WTC11 (cell line): Measurements from ENCODE around the gene CDIPT. TPM values are rescaled to one million over a fixed set of nuclear protein-coding genes. Genes with fewer than 3 reads are reported as not detected.

Experiments used
- ATAC-seq: fragments of 200-7000 bp; cut with Tn5 transposase; 2 replicates; pipeline ENCODE4 v1.10.0; 2021; ENCODE audit warnings: mild to moderate bottlenecking, moderate library complexity
- CTCF ChIA-PET: fragments of 300-600 bp; sonication (Branson Sonifier 250); formaldehyde crosslinking; loops from one replicate; lab custom pipeline; 2021; ENCODE audit warnings: antibody characterized with exemption; lab: Charles Lee
- POLR2A ChIA-PET: fragments of 350-600 bp; sonication (Branson Sonifier 250); formaldehyde crosslinking; loops from one replicate; lab custom pipeline; 2021; ENCODE audit warnings: antibody characterized with exemption; lab: Charles Lee
- DNase-seq: peaks from one replicate; pipeline ENCODE4 v3.0.0; 2021; ENCODE audit warnings: low spot score
- H3K27ac Mint-ChIP-seq: 2 replicates; pipeline ENCODE4 v1.8.0; 2021; ENCODE audit warnings: mixed read lengths
- H3K27me3 Mint-ChIP-seq: 2 replicates; pipeline ENCODE4 v1.8.0; 2021; ENCODE audit warnings: low read depth, mild to moderate bottlenecking, moderate library complexity, mixed read lengths
- H3K36me3 Mint-ChIP-seq: 2 replicates; pipeline ENCODE4 v1.8.0; 2021; ENCODE audit warnings: mixed read lengths
- H3K4me1 Mint-ChIP-seq: 2 replicates; pipeline ENCODE4 v1.8.0; 2022; ENCODE audit warnings: mixed read lengths
- H3K4me3 Mint-ChIP-seq: 2 replicates; pipeline ENCODE4 v1.8.0; 2021; ENCODE audit warnings: mild to moderate bottlenecking, moderate library complexity, mixed read lengths
- H3K9me3 Mint-ChIP-seq: 2 replicates; pipeline ENCODE4 v1.8.0; 2021; ENCODE audit warnings: mixed read lengths
- AR ChIP-seq: fragments of 250-450 bp; sonication (Bioruptor Pico); IDR thresholded peaks from 2 replicates; pipeline ENCODE4 v1.9.0; 2021; ENCODE audit warnings: mild to moderate bottlenecking
- ARID4B ChIP-seq: sonication (generic); formaldehyde crosslinking; IDR thresholded peaks from 2 replicates; pipeline ENCODE4 v1.8.0; 2023; ENCODE audit warnings: missing genetic modification reagents, mild to moderate bottlenecking, borderline replicate concordance
- CREB1 ChIP-seq: sonication (generic); formaldehyde crosslinking; IDR thresholded peaks from 2 replicates; pipeline ENCODE4 v1.8.0; 2023; ENCODE audit warnings: mild to moderate bottlenecking, missing genetic modification reagents
- E2F1 ChIP-seq: sonication (generic); formaldehyde crosslinking; IDR thresholded peaks from 2 replicates; pipeline ENCODE4 v1.8.0; 2022; ENCODE audit warnings: mild to moderate bottlenecking, missing genetic modification reagents
- ESRRA ChIP-seq: sonication (generic); formaldehyde crosslinking; IDR thresholded peaks from 2 replicates; pipeline ENCODE4 v1.8.1; 2022; ENCODE audit warnings: mild to moderate bottlenecking, missing genetic modification reagents, borderline replicate concordance
- FOXP1 ChIP-seq: sonication (generic); formaldehyde crosslinking; IDR thresholded peaks from 2 replicates; pipeline ENCODE4 v1.8.0; 2022; ENCODE audit warnings: missing genetic modification reagents, mild to moderate bottlenecking, moderate library complexity, borderline replicate concordance
- GABPB1 ChIP-seq: sonication (generic); formaldehyde crosslinking; IDR thresholded peaks from 2 replicates; pipeline ENCODE4 v1.8.1; 2023; ENCODE audit warnings: mild to moderate bottlenecking, missing genetic modification reagents
- GRHL2 ChIP-seq: fragments of 250-450 bp; sonication (Bioruptor Pico); IDR thresholded peaks from 2 replicates; pipeline ENCODE4 v1.8.0; 2022; ENCODE audit warnings: mild to moderate bottlenecking, moderate library complexity; ENCODE audit not compliant: insufficient replicate concordance, severe bottlenecking
- HMGA2 ChIP-seq: fragments of 250-450 bp; sonication (Bioruptor Pico); IDR thresholded peaks from 2 replicates; pipeline ENCODE4 v1.4.0; 2021; ENCODE audit warnings: mild to moderate bottlenecking, moderate library complexity
- IRF1 ChIP-seq: sonication (generic); formaldehyde crosslinking; IDR thresholded peaks from 2 replicates; pipeline ENCODE4 v1.8.0; 2023; ENCODE audit warnings: missing genetic modification reagents
- MXD4 ChIP-seq: fragments of 250-450 bp; sonication (Bioruptor Pico); IDR thresholded peaks from 2 replicates; pipeline ENCODE4 v1.8.0; 2021; ENCODE audit warnings: mild to moderate bottlenecking, moderate library complexity, borderline replicate concordance
- USF2 ChIP-seq: sonication (generic); formaldehyde crosslinking; IDR thresholded peaks from 2 replicates; pipeline ENCODE4 v1.8.1; 2023; ENCODE audit warnings: mild to moderate bottlenecking, missing genetic modification reagents, moderate library complexity
- ZNF219 ChIP-seq: sonication (generic); formaldehyde crosslinking; IDR thresholded peaks from 2 replicates; pipeline ENCODE4 v1.8.0; 2023; ENCODE audit warnings: missing genetic modification reagents, mild to moderate bottlenecking, borderline replicate concordance
- ZNF232 ChIP-seq: sonication (generic); formaldehyde crosslinking; IDR thresholded peaks from 2 replicates; pipeline ENCODE4 v1.8.0; 2022; ENCODE audit warnings: mild to moderate bottlenecking, missing genetic modification reagents
- ZNF317 ChIP-seq: sonication (generic); formaldehyde crosslinking; IDR thresholded peaks from 2 replicates; pipeline ENCODE4 v1.8.1; 2023; ENCODE audit warnings: low read depth, mild to moderate bottlenecking, moderate library complexity, missing genetic modification reagents, borderline replicate concordance
- ZNF396 ChIP-seq: fragments of 250-450 bp; sonication (Bioruptor Pico); IDR thresholded peaks from 2 replicates; pipeline ENCODE4 v1.8.0; 2021; ENCODE audit warnings: mild to moderate bottlenecking, moderate library complexity, borderline replicate concordance
- ZNF423 ChIP-seq: fragments of 250-450 bp; sonication (Bioruptor Pico); IDR thresholded peaks from 2 replicates; pipeline ENCODE4 v2.1.2; 2022; ENCODE audit warnings: mild to moderate bottlenecking, moderate library complexity
- ZNF425 ChIP-seq: fragments of 250-450 bp; sonication (Bioruptor Pico); conservative IDR thresholded peaks from 2 replicates; pipeline ENCODE4 v1.9.0; 2021; ENCODE audit warnings: mild to moderate bottlenecking
- ZNF512 ChIP-seq: sonication (generic); formaldehyde crosslinking; IDR thresholded peaks from 2 replicates; pipeline ENCODE4 v1.8.1; 2022; ENCODE audit warnings: missing genetic modification reagents, borderline replicate concordance
- ZSCAN18 ChIP-seq: fragments of 250-450 bp; sonication (Bioruptor Pico); IDR thresholded peaks from 2 replicates; pipeline ENCODE4 v2.1.2; 2022; ENCODE audit warnings: mild to moderate bottlenecking, moderate library complexity
- total RNA-seq: library from RNA; stranded (reverse); gene quantifications from 3 replicates; pipeline ENCODE4 v1.2.3, GENCODE V29; 2021

CDIPT gene
- total RNA-seq, 1 experiment from 2014 or later = 71.7 TPM

GRCh38 chr16:29860218-29860617 lies 2.8 kb downstream of the CDIPT start:
- no peak overlapping the region for H3K4me3 Mint-ChIP-seq
- no peaks in the 10 kb centered on the region for H3K9me3 Mint-ChIP-seq
- ATAC-seq (no peak), DNase-seq (no peak)
- H3K27ac Mint-ChIP-seq = 0 out of 2 replicates have a peak overlapping the region, but pooled peaks have one; percentile 7
- ChIA-PET CTCF (interaction anchor here (1.1 kb wide), 1 partner anchor 12 kb away, joined by 5 read pairs; no protein-coding TSS in a partner anchor), POLR2A (no interaction called here)
- no peaks in the 10 kb centered on the region for H3K27me3 Mint-ChIP-seq
- TF ChIP-seq FOXP1 (CRISPR knock-in tag) (no peak), HMGA2 (no peak), E2F1 (CRISPR knock-in tag) (no peak), ZSCAN18 (no peak), ARID4B (CRISPR knock-in tag) (no peak), ESRRA (no peak), IRF1 (CRISPR knock-in tag) (no peak), AR (CRISPR knock-in tag) (no peak), ZNF232 (CRISPR knock-in tag) (no peak), ZNF423 (no peak), GABPB1 (CRISPR knock-in tag) (no peak), GRHL2 (CRISPR knock-in tag) (no peak), ZNF425 (CRISPR knock-in tag) (no peak), ZNF396 (CRISPR knock-in tag) (no peak), USF2 (CRISPR knock-in tag) (no peak), ZNF219 (CRISPR knock-in tag) (no peak), MXD4 (CRISPR knock-in tag) (no peak), ZNF317 (CRISPR knock-in tag) (no peak), ZNF512 (CRISPR knock-in tag) (no peak), CREB1 (CRISPR knock-in tag) (no peak)
- TF ChIP-seq, all 79 proteins: peak for 0
- Mint-ChIP-seq H3K4me1 (peaks cover 12% of the 10 kb centered on the region), H3K36me3 (peaks cover 13% of the 10 kb centered on the region)
